CD4-positive, alpha-beta T cell treated with Interferon gamma for 1 hour (primary cell): ENCODE data around the gene NFIB.

ENCODE experiments used
- DNase-seq: peaks from one replicate; pipeline ENCODE4 v3.0.0-alpha.2; 2020

NFIB gene

GRCh38 chr9:14057368-14058324 lies 256.3 kb downstream of the NFIB start:
- no peak for DNase-seq

GRCh38 chr9:14056316-14056861 lies 257.6 kb downstream of the NFIB start:
- DNase-seq: no peak

GRCh38 chr9:14054096-14054495 lies 259.8 kb downstream of the NFIB start:
- no peak for DNase-seq

GRCh38 chr9:14052359-14052758 lies 261.6 kb downstream of the NFIB start:
- DNase-seq: no peak

- no peak for DNase-seq
Observed at GRCh38 chr9:14051419-14051818, 262.5 kb downstream of the NFIB start.

GRCh38 chr9:14043483-14043882 lies 270.5 kb downstream of the NFIB start:
- no peak for DNase-seq

GRCh38 chr9:14037331-14037730 lies 276.6 kb downstream of the NFIB start:
- DNase-seq: no peak

- DNase-seq: no peak
Observed at GRCh38 chr9:14033067-14033466, 280.9 kb downstream of the NFIB start.
